Measurements from ENCODE around the gene CAMK1D.

The CAMK1D gene

GRCh38 chr10:12419262-12419847 lies 70.0 kb downstream of the CAMK1D start:
- TF ChIP-seq CTCF (IDR thresholded peaks at IDR 0.05; ENCODE audit: low read depth, low read length): no peak

GRCh38 chr10:12420530-12421120 lies 71.3 kb downstream of the CAMK1D start:
- DNase-seq (ENCODE audit: low read depth, low spot score): no peak
- in situ Hi-C loops (cut with HindIII; ENCODE audit: low sequenced_read_pairs): no loop called here
- H3K4me3 ChIP-seq (ENCODE audit: low read depth, low read length): no peak overlapping the region
- TF ChIP-seq CTCF (IDR thresholded peaks at IDR 0.05; ENCODE audit: low read depth, low read length): no peak

More at GRCh38 chr10:12419262-12419847, 70.0 kb downstream of the CAMK1D start:
- in situ Hi-C loops (cut with HindIII; ENCODE audit: low sequenced_read_pairs): no loop called here
- peak; percentile 99 for DNase-seq (ENCODE audit: low read depth, low spot score)
- no peak overlapping the region for H3K4me3 ChIP-seq (ENCODE audit: low read depth, low read length)

GRCh38 chr10:12422189-12422588 lies 72.8 kb downstream of the CAMK1D start:
- no peak for TF ChIP-seq CTCF (IDR thresholded peaks at IDR 0.05; ENCODE audit: low read depth, low read length)
- in situ Hi-C loops (cut with HindIII; ENCODE audit: low sequenced_read_pairs): no loop called here
- DNase-seq (ENCODE audit: low read depth, low spot score): no peak
- H3K4me3 ChIP-seq (ENCODE audit: low read depth, low read length): no peak overlapping the region

- no peak overlapping the region for H3K4me3 ChIP-seq (ENCODE audit: low read depth, low read length)
- in situ Hi-C loops (cut with HindIII; ENCODE audit: low sequenced_read_pairs): no loop called here
- DNase-seq (ENCODE audit: low read depth, low spot score): no peak
- TF ChIP-seq CTCF (IDR thresholded peaks at IDR 0.05; ENCODE audit: low read depth, low read length): no peak
These were observed 74.5 kb downstream of the CAMK1D start for GRCh38 chr10:12423896-12424295.

- no peak overlapping the region for H3K4me3 ChIP-seq (ENCODE audit: low read depth, low read length)
- no peak for DNase-seq (ENCODE audit: low read depth, low spot score)
- no peak for TF ChIP-seq CTCF (IDR thresholded peaks at IDR 0.05; ENCODE audit: low read depth, low read length)
- in situ Hi-C loops (cut with HindIII; ENCODE audit: low sequenced_read_pairs): no loop called here
These were observed 77.9 kb downstream of the CAMK1D start for GRCh38 chr10:12427276-12427675.

- no peak for TF ChIP-seq CTCF (IDR thresholded peaks at IDR 0.05; ENCODE audit: low read depth, low read length)
- no peak for DNase-seq (ENCODE audit: low read depth, low spot score)
- in situ Hi-C loops (cut with HindIII; ENCODE audit: low sequenced_read_pairs): no loop called here
- H3K4me3 ChIP-seq (ENCODE audit: low read depth, low read length): no peak overlapping the region
These were observed 79.2 kb downstream of the CAMK1D start for GRCh38 chr10:12428447-12429135.

All from astrocyte of the spinal cord (primary cell).